ENCODE measurements around the gene C2orf74. TPM values are rescaled to one million over a fixed set of nuclear protein-coding genes. Genes with fewer than 3 reads are reported as not detected.
"Not testable (repeated sequence)": the region's sequence is repeated elsewhere in the genome, so short reads cannot be mapped to it uniquely, and the experiment has no call there.

Gene C2orf74
- 25.2 and 29.0 TPM in 2 replicates for total RNA-seq (2014; rRNA removed; shearing (Covaris generic))
- 18.8 and 23.6 TPM in 2 replicates for polyA plus RNA-seq (2015; cell fraction: cytosol; rRNA removed)
- 4.8 and 9.4 TPM in 2 replicates for polyA plus RNA-seq (2015; cell fraction: nucleus; rRNA removed)

GRCh38 chr2:61161888-61162287, at the start of gene C2orf74:
Gene C2orf74 (plus strand): TSS chr2:61162188. CDS start chr2:61162515, 327 bp downstream.
- DNase-seq (ENCODE audit: low read depth, low spot score): no peak
- in situ Hi-C loops (cut with HindIII; ENCODE audit: low pct_unique_long_range_greater_than_20kb, low sequenced_read_pairs): no loop called here

- in situ Hi-C loops (cut with HindIII; ENCODE audit: low pct_unique_long_range_greater_than_20kb, low sequenced_read_pairs): no loop called here
- no peak for DNase-seq (ENCODE audit: low read depth, low spot score)
Observed at GRCh38 chr2:61114147-61114546, 47.8 kb upstream of the C2orf74 start.

GRCh38 chr2:61116302-61116701, 45.7 kb upstream of the C2orf74 start:
- DNase-seq (ENCODE audit: low read depth, low spot score): no peak
- in situ Hi-C loops (cut with HindIII; ENCODE audit: low pct_unique_long_range_greater_than_20kb, low sequenced_read_pairs): no loop called here

- in situ Hi-C loops (cut with HindIII; ENCODE audit: low pct_unique_long_range_greater_than_20kb, low sequenced_read_pairs): no loop called here
- peak; percentile 51 for DNase-seq (ENCODE audit: low read depth, low spot score)
Observed at GRCh38 chr2:61117534-61117933, 44.5 kb upstream of the C2orf74 start.

GRCh38 chr2:61125123-61125710, 36.8 kb upstream of the C2orf74 start:
- in situ Hi-C loops (cut with HindIII; ENCODE audit: low pct_unique_long_range_greater_than_20kb, low sequenced_read_pairs): no loop called here
- DNase-seq (ENCODE audit: low read depth, low spot score): no peak

GRCh38 chr2:61125798-61126197, 36.2 kb upstream of the C2orf74 start:
- in situ Hi-C loops (cut with HindIII; ENCODE audit: low pct_unique_long_range_greater_than_20kb, low sequenced_read_pairs): no loop called here
- DNase-seq (ENCODE audit: low read depth, low spot score): no peak

- in situ Hi-C loops (cut with HindIII; ENCODE audit: low pct_unique_long_range_greater_than_20kb, low sequenced_read_pairs); DNase-seq (ENCODE audit: low read depth, low spot score): not testable (repeated sequence)
Observed at GRCh38 chr2:61128122-61128521, 33.9 kb upstream of the C2orf74 start.

- no peak for DNase-seq (ENCODE audit: low read depth, low spot score)
- in situ Hi-C loops (cut with HindIII; ENCODE audit: low pct_unique_long_range_greater_than_20kb, low sequenced_read_pairs): no loop called here
Observed at GRCh38 chr2:61134141-61134540, 27.8 kb upstream of the C2orf74 start.

- DNase-seq (ENCODE audit: low read depth, low spot score): peak; percentile 62
- in situ Hi-C loops (cut with HindIII; ENCODE audit: low pct_unique_long_range_greater_than_20kb, low sequenced_read_pairs): no loop called here
Observed at GRCh38 chr2:61135510-61135909, 26.5 kb upstream of the C2orf74 start.

- in situ Hi-C loops (cut with HindIII; ENCODE audit: low pct_unique_long_range_greater_than_20kb, low sequenced_read_pairs): no loop called here
- no peak for DNase-seq (ENCODE audit: low read depth, low spot score)
Observed at GRCh38 chr2:61138859-61139258, 23.1 kb upstream of the C2orf74 start.

- in situ Hi-C loops (cut with HindIII; ENCODE audit: low pct_unique_long_range_greater_than_20kb, low sequenced_read_pairs): no loop called here
- no peak for DNase-seq (ENCODE audit: low read depth, low spot score)
Observed at GRCh38 chr2:61141151-61141550, 20.8 kb upstream of the C2orf74 start.

GRCh38 chr2:61144697-61145268, 17.2 kb upstream of the C2orf74 start:
- peak; percentile 99 for DNase-seq (ENCODE audit: low read depth, low spot score)
- in situ Hi-C loops (cut with HindIII; ENCODE audit: low pct_unique_long_range_greater_than_20kb, low sequenced_read_pairs): no loop called here

- in situ Hi-C loops (cut with HindIII; ENCODE audit: low pct_unique_long_range_greater_than_20kb, low sequenced_read_pairs): no loop called here
- no peak for DNase-seq (ENCODE audit: low read depth, low spot score)
Observed at GRCh38 chr2:61145990-61146389, 16.0 kb upstream of the C2orf74 start.

- DNase-seq (ENCODE audit: low read depth, low spot score); in situ Hi-C loops (cut with HindIII; ENCODE audit: low pct_unique_long_range_greater_than_20kb, low sequenced_read_pairs): not testable (repeated sequence)
Observed at GRCh38 chr2:61148091-61148490, 13.9 kb upstream of the C2orf74 start.

GRCh38 chr2:61149074-61149473, 12.9 kb upstream of the C2orf74 start:
- DNase-seq (ENCODE audit: low read depth, low spot score): no peak
- in situ Hi-C loops (cut with HindIII; ENCODE audit: low pct_unique_long_range_greater_than_20kb, low sequenced_read_pairs): no loop called here

- DNase-seq (ENCODE audit: low read depth, low spot score): no peak
- in situ Hi-C loops (cut with HindIII; ENCODE audit: low pct_unique_long_range_greater_than_20kb, low sequenced_read_pairs): no loop called here
Observed at GRCh38 chr2:61151436-61151835, 10.6 kb upstream of the C2orf74 start.

GRCh38 chr2:61157371-61158003, 4.5 kb upstream of the C2orf74 start:
- in situ Hi-C loops (cut with HindIII; ENCODE audit: low pct_unique_long_range_greater_than_20kb, low sequenced_read_pairs): no loop called here
- DNase-seq (ENCODE audit: low read depth, low spot score): no peak

- in situ Hi-C loops (cut with HindIII; ENCODE audit: low pct_unique_long_range_greater_than_20kb, low sequenced_read_pairs): no loop called here
- no peak for DNase-seq (ENCODE audit: low read depth, low spot score)
Observed at GRCh38 chr2:61158356-61158955, 3.5 kb upstream of the C2orf74 start.

Measured in SK-MEL-5 (cell line).